SU-DHL-6 (cell line): ENCODE measurements around the gene FUCA2.

ENCODE experiments used
- H2AFZ ChIP-seq: fragments of 200-600 bp; sonication (generic); 2 replicates; pipeline ENCODE4 v1.6.1; 2014; ENCODE audit warnings: low read depth, mild to moderate bottlenecking, moderate library complexity, mixed read lengths, antibody characterized with exemption, low read length; ENCODE audit not compliant: severe bottlenecking
- H3F3A ChIP-seq: fragments of 200-600 bp; shearing (Covaris generic); 2 replicates; pipeline ENCODE4 v1.6.0; 2016; ENCODE audit warnings: antibody characterized with exemption, mild to moderate bottlenecking; ENCODE audit not compliant: insufficient read depth
- H3K27ac ChIP-seq: fragments of 200-600 bp; sonication (generic); 2 replicates; pipeline ENCODE4 v1.5.1; 2016; ENCODE audit warnings: low read depth, mild to moderate bottlenecking, low read length, moderate library complexity, mixed read lengths
- H3K27me3 ChIP-seq: fragments of 200-600 bp; sonication (generic), shearing (Covaris generic); 2 replicates; pipeline ENCODE4 v1.6.0; 2014; ENCODE audit warnings: mild to moderate bottlenecking, low read length
- H3K36me3 ChIP-seq: fragments of 200-600 bp; sonication (generic); 2 replicates; pipeline ENCODE4 v1.6.1; 2014; ENCODE audit warnings: mild to moderate bottlenecking, low read length, mixed read lengths
- H3K4me2 ChIP-seq: fragments of 300-600, 200-600 bp; shearing (Covaris generic), sonication (generic); 2 replicates; pipeline ENCODE4 v1.6.0; 2014; ENCODE audit warnings: low read length, low read depth, mild to moderate bottlenecking; ENCODE audit not compliant: poor library complexity, severe bottlenecking
- H3K4me3 ChIP-seq: fragments of 200-600 bp; sonication (generic); 2 replicates; pipeline ENCODE4 v1.5.1; 2014; ENCODE audit warnings: antibody characterized with exemption, low read length, mild to moderate bottlenecking, mixed read lengths; ENCODE audit not compliant: insufficient read depth, poor library complexity, severe bottlenecking
- H3K79me2 ChIP-seq: fragments of 200-600 bp; sonication (generic); 2 replicates; pipeline ENCODE4 v1.6.1; 2014; ENCODE audit warnings: mild to moderate bottlenecking, low read length, moderate library complexity; ENCODE audit not compliant: insufficient read depth
- H3K9ac ChIP-seq: fragments of 200-600 bp; sonication (generic); 2 replicates; pipeline ENCODE4 v1.7.0; 2014; ENCODE audit warnings: mild to moderate bottlenecking, low read length
- H3K9me2 ChIP-seq: fragments of 200-600 bp; sonication (generic); replicated peaks from 2 replicates; pipeline ENCODE4 v1.6.1; 2014; ENCODE audit warnings: low read length; ENCODE audit not compliant: insufficient read depth
- H3K9me3 ChIP-seq: fragments of 200-600 bp; sonication (generic); 2 replicates; pipeline ENCODE4 v1.6.1; 2014; ENCODE audit warnings: low read length, mixed read lengths; ENCODE audit not compliant: insufficient read depth
- H4K20me1 ChIP-seq: fragments of 200-600 bp; sonication (generic); 2 replicates; pipeline ENCODE4 v1.6.1; 2014; ENCODE audit warnings: low read depth, mild to moderate bottlenecking, antibody characterized with exemption, low read length, moderate library complexity, mixed read lengths
- EZH2phosphoT487 ChIP-seq: fragments of 200-600 bp; sonication (generic), shearing (Covaris generic); conservative IDR thresholded peaks from 2 replicates; pipeline ENCODE4 v1.6.1; 2018; ENCODE audit warnings: mild to moderate bottlenecking, antibody characterized with exemption, low read length, moderate library complexity, mixed read lengths
- TF ChIP-seq, protein P1 (sequence below): fragments of 200-600 bp; sonication (generic); IDR thresholded peaks from one replicate; pipeline ENCODE4 v1.5.1; 2017; ENCODE audit warnings: antibody characterized with exemption, mild to moderate bottlenecking, low read length, moderate library complexity; ENCODE audit not compliant: insufficient read depth, poor library complexity, severe bottlenecking

FUCA2 gene

DNA sequence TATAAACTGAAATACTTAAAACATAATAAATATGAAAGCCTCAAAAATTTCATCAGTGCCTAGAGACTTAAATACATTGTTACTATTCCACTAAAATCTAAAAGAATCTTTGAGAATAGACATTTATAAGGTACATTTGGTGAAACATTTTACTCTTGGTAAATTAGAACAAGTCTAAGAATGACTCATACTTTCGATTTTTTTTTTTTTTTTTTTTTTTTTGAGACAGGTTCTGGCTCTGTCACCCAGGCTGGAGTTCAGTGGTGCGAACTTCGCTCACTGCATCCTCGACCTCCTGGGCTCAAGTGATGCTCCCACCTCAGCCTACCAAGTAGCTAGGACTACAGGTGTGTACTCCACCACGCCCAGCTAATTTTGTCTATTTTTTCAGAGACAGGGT lies 6.4 kb downstream of the FUCA2 start:
- Histone ChIP-seq H3K4me2 (no peak overlapping the region), H3K9me3 (no peaks in the 10 kb centered on the region), H3F3A (no peaks in the 10 kb centered on the region), H4K20me1 (no peaks in the 10 kb centered on the region), H3K9ac (no peak overlapping the region), H3K27ac (no peak overlapping the region), H2AFZ (no peak overlapping the region), H3K36me3 (no peaks in the 10 kb centered on the region), H3K27me3 (no peaks in the 10 kb centered on the region), H3K4me3 (no peak overlapping the region), H3K9me2 (no peaks in the 10 kb centered on the region), H3K79me2 (no peaks in the 10 kb centered on the region)
- TF ChIP-seq EZH2phosphoT487: no peak
- TF ChIP-seq, protein P1, sequence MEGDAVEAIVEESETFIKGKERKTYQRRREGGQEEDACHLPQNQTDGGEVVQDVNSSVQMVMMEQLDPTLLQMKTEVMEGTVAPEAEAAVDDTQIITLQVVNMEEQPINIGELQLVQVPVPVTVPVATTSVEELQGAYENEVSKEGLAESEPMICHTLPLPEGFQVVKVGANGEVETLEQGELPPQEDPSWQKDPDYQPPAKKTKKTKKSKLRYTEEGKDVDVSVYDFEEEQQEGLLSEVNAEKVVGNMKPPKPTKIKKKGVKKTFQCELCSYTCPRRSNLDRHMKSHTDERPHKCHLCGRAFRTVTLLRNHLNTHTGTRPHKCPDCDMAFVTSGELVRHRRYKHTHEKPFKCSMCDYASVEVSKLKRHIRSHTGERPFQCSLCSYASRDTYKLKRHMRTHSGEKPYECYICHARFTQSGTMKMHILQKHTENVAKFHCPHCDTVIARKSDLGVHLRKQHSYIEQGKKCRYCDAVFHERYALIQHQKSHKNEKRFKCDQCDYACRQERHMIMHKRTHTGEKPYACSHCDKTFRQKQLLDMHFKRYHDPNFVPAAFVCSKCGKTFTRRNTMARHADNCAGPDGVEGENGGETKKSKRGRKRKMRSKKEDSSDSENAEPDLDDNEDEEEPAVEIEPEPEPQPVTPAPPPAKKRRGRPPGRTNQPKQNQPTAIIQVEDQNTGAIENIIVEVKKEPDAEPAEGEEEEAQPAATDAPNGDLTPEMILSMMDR: no peak

DNA sequence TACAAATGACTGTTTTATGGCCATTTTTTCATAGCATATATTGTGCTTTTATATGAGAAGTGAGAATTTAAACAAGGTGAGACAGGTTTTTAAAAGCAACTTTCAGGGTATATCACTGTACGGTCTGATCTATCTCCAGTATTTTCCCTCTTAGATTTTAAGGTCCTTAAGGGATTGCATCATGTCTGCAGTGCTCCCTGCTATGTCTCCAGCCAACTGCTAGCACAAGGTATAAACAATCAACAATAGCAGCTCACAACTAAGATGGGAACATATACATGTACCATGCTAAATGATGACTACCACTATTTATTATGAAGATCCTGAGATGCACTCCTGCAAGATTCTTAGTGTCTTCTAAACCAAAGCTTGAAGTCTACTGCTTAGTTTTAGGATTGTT lies 7.2 kb downstream of the FUCA2 start:
- Histone ChIP-seq H3K27me3 (no peaks in the 10 kb centered on the region), H2AFZ (no peak overlapping the region), H3K27ac (no peak overlapping the region), H3K4me3 (no peak overlapping the region), H3K9me2 (no peaks in the 10 kb centered on the region), H3K4me2 (no peak overlapping the region), H3K36me3 (no peaks in the 10 kb centered on the region), H3K9ac (no peak overlapping the region), H3F3A (no peaks in the 10 kb centered on the region), H3K79me2 (no peaks in the 10 kb centered on the region), H4K20me1 (no peaks in the 10 kb centered on the region), H3K9me3 (no peaks in the 10 kb centered on the region)
- TF ChIP-seq EZH2phosphoT487: no peak
- TF ChIP-seq, protein P1: no peak

DNA sequence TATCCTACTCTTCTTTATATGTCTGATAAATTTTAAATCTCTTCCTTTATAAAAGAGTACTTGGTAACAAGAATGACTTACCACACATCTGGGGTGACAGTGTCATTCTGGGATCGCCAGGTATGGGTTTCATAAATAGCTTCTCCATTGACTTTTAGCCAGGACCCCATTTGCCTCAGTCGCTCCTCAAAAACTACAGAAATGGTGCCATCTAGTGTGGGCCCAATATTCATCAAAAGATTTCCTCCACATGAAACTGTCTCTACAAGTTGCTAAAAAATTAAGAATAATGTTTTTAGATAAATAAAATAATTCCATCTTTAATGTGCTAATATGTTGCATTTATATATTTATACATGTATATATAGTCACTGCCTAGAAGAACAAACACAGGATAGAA lies 9.7 kb downstream of the FUCA2 start:
- no peak overlapping the region for H3K4me3 ChIP-seq
- no peaks in the 10 kb centered on the region for H3K9me3 ChIP-seq
- no peaks in the 10 kb centered on the region for H3K9me2 ChIP-seq
- H3K36me3 ChIP-seq: no peaks in the 10 kb centered on the region
- no peaks in the 10 kb centered on the region for H3F3A ChIP-seq
- H4K20me1 ChIP-seq: no peaks in the 10 kb centered on the region
- no peak for TF ChIP-seq EZH2phosphoT487
- TF ChIP-seq, protein P1: peak; percentile 15
- no peak overlapping the region for H3K27ac ChIP-seq
- no peak overlapping the region for H2AFZ ChIP-seq
- H3K27me3 ChIP-seq: no peaks in the 10 kb centered on the region
- no peaks in the 10 kb centered on the region for H3K79me2 ChIP-seq
- no peak overlapping the region for H3K9ac ChIP-seq
- H3K4me2 ChIP-seq: no peak overlapping the region

DNA sequence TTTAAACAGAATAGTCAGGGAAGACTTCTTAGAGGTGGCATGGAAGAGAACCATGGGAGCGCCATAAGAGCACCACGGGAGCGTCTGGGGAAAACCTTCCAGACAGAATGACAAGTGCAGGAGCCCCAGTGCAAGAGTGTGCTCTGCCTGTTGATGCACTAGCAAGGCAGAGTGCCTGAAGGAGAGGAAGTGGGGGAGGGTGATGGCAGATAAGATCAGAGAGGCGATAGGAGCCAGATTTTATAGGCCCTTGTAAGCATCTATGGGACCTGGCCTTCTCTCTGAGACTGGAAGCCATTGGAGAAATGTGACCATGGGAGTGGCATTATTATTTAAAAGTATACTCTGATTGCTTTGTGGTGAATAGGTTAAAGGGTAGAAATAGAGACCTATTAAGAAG lies 13.1 kb downstream of the FUCA2 start:
- Histone ChIP-seq H4K20me1 (no peaks in the 10 kb centered on the region), H3K4me3 (no peak overlapping the region), H3K27me3 (no peaks in the 10 kb centered on the region), H3K9me3 (no peaks in the 10 kb centered on the region), H3F3A (no peaks in the 10 kb centered on the region), H3K79me2 (no peaks in the 10 kb centered on the region), H3K9me2 (no peaks in the 10 kb centered on the region), H3K36me3 (no peaks in the 10 kb centered on the region), H3K4me2 (no peak overlapping the region), H3K9ac (no peak overlapping the region), H3K27ac (no peak overlapping the region), H2AFZ (no peak overlapping the region)
- TF ChIP-seq EZH2phosphoT487: no peak
- TF ChIP-seq, protein P1: no peak
